DND-41 (cell line): Measurements from ENCODE around the gene MPC1.
"Not testable (repeated sequence)": the region's sequence is repeated elsewhere in the genome, so short reads cannot be mapped to it uniquely, and the experiment has no call there.

Experiments used
- EZH2 ChIP-seq: IDR thresholded peaks from 3 replicates; pipeline ENCODE4 v1.6.1; 2012; ENCODE audit warnings: borderline replicate concordance, low read depth, mild to moderate bottlenecking, moderate library complexity, low read length, inconsistent platforms; ENCODE audit not compliant: severe bottlenecking
- TF ChIP-seq, protein P1 (sequence below): IDR thresholded peaks from 2 replicates; pipeline ENCODE4 v1.5.1; 2012; ENCODE audit warnings: borderline replicate concordance, low read length, moderate library complexity, mild to moderate bottlenecking; ENCODE audit not compliant: poor library complexity, severe bottlenecking; ENCODE audit errors: extremely low read depth

DNA sequence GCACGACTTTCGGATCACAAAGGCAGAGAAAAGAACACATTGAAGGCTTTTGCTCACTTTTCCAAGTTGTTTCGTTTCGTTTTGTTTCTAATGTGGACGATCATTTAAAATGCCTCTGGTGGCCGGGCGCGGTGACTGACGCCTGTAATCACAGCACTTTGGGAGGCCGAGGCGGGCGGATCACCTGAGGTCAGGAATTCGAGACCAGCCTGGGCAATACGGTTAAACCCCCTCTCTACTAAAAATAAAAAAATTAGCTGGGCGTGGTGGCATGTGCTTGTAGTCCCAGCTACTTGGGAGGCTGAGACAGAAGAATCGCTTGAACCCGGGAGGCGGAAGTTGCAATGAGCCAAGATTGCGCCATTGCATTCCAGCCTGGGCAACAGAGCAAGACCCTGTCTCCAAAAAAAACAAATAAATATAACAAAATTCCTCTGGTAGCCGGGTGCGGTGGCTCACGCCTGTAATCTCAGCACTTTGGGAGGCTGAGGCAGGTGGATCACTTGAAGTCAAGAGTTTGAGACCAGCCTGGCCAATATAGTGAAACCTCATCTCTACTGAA lies 1.1 kb upstream of the MPC1 start:
- TF ChIP-seq EZH2, result not testable (repeated sequence)
- TF ChIP-seq, protein P1, sequence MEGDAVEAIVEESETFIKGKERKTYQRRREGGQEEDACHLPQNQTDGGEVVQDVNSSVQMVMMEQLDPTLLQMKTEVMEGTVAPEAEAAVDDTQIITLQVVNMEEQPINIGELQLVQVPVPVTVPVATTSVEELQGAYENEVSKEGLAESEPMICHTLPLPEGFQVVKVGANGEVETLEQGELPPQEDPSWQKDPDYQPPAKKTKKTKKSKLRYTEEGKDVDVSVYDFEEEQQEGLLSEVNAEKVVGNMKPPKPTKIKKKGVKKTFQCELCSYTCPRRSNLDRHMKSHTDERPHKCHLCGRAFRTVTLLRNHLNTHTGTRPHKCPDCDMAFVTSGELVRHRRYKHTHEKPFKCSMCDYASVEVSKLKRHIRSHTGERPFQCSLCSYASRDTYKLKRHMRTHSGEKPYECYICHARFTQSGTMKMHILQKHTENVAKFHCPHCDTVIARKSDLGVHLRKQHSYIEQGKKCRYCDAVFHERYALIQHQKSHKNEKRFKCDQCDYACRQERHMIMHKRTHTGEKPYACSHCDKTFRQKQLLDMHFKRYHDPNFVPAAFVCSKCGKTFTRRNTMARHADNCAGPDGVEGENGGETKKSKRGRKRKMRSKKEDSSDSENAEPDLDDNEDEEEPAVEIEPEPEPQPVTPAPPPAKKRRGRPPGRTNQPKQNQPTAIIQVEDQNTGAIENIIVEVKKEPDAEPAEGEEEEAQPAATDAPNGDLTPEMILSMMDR, result not testable (repeated sequence)
